ENCODE measurements around the gene CLCN3.
"Not testable (repeated sequence)": the region's sequence is repeated elsewhere in the genome, so short reads cannot be mapped to it uniquely, and the experiment has no call there.

CLCN3 gene

GRCh38 chr4:169698331-169698730, 78.0 kb downstream of the CLCN3 start:
- Histone ChIP-seq H3K9me3 (ENCODE audit: control insufficient read depth, insufficient read depth, low read length) (no peaks in the 10 kb centered on the region), H3K36me3 (ENCODE audit: control insufficient read depth, insufficient read depth, low read length) (no peaks in the 10 kb centered on the region), H3K27ac (ENCODE audit: low read length) (no peak overlapping the region), H3K27me3 (ENCODE audit: control insufficient read depth, insufficient read depth, low read length) (no peaks in the 10 kb centered on the region), H3K4me1 (ENCODE audit: control insufficient read depth, insufficient read depth, low read length) (no peaks in the 10 kb centered on the region), H3K4me3 (ENCODE audit: low read length) (no peak overlapping the region)
- no peak for DNase-seq (ENCODE audit: low read depth, low spot score)
- WGBS (ENCODE audit: insufficient coverage, insufficient read length): no CpG with 5 or more reads among the region's 5 CpGs

GRCh38 chr4:169707958-169708643, 87.7 kb downstream of the CLCN3 start:
- no peaks in the 10 kb centered on the region for H3K4me1 ChIP-seq (ENCODE audit: control insufficient read depth, insufficient read depth, low read length)
- no CpG with 5 or more reads among the region's 2 CpGs for WGBS (ENCODE audit: insufficient coverage, insufficient read length)
- H3K27ac ChIP-seq (ENCODE audit: low read length): no peak overlapping the region
- DNase-seq (ENCODE audit: low read depth, low spot score): no peak
- H3K27me3 ChIP-seq (ENCODE audit: control insufficient read depth, insufficient read depth, low read length): no peaks in the 10 kb centered on the region
- no peak overlapping the region for H3K4me3 ChIP-seq (ENCODE audit: low read length)
- no peaks in the 10 kb centered on the region for H3K36me3 ChIP-seq (ENCODE audit: control insufficient read depth, insufficient read depth, low read length)
- H3K9me3 ChIP-seq (ENCODE audit: control insufficient read depth, insufficient read depth, low read length): no peaks in the 10 kb centered on the region

GRCh38 chr4:169715826-169716225, 95.4 kb downstream of the CLCN3 start:
- Histone ChIP-seq H3K27me3 (ENCODE audit: control insufficient read depth, insufficient read depth, low read length) (no peaks in the 10 kb centered on the region), H3K4me1 (ENCODE audit: control insufficient read depth, insufficient read depth, low read length) (no peaks in the 10 kb centered on the region), H3K9me3 (ENCODE audit: control insufficient read depth, insufficient read depth, low read length) (no peaks in the 10 kb centered on the region), H3K36me3 (ENCODE audit: control insufficient read depth, insufficient read depth, low read length) (no peaks in the 10 kb centered on the region; the same call in 1 of the 2 replicates), H3K4me3 (ENCODE audit: low read length) (no peak overlapping the region), H3K27ac (ENCODE audit: low read length) (no peak overlapping the region)
- DNase-seq (ENCODE audit: low read depth, low spot score): no peak
- no CpG with 5 or more reads among the region's 2 CpGs for WGBS (ENCODE audit: insufficient coverage, insufficient read length)

- no peaks in the 10 kb centered on the region for H3K9me3 ChIP-seq (ENCODE audit: control insufficient read depth, insufficient read depth, low read length)
- DNase-seq (ENCODE audit: low read depth, low spot score): no peak
- no peak overlapping the region for H3K4me3 ChIP-seq (ENCODE audit: low read length)
- no peak overlapping the region for H3K27ac ChIP-seq (ENCODE audit: low read length)
- no peaks in the 10 kb centered on the region for H3K27me3 ChIP-seq (ENCODE audit: control insufficient read depth, insufficient read depth, low read length)
- H3K36me3 ChIP-seq (ENCODE audit: control insufficient read depth, insufficient read depth, low read length): no peaks in the 10 kb centered on the region; the same call in 1 of the 2 replicates
- H3K4me1 ChIP-seq (ENCODE audit: control insufficient read depth, insufficient read depth, low read length): no peaks in the 10 kb centered on the region
- WGBS (ENCODE audit: insufficient coverage, insufficient read length): no CpG with 5 or more reads among the region's 1 CpG
Observed at GRCh38 chr4:169716677-169717076, 96.3 kb downstream of the CLCN3 start.

GRCh38 chr4:169720529-169720928, 100.2 kb downstream of the CLCN3 start:
- Histone ChIP-seq H3K27me3 (ENCODE audit: control insufficient read depth, insufficient read depth, low read length) (no peaks in the 10 kb centered on the region), H3K9me3 (ENCODE audit: control insufficient read depth, insufficient read depth, low read length) (no peaks in the 10 kb centered on the region), H3K4me1 (ENCODE audit: control insufficient read depth, insufficient read depth, low read length) (no peaks in the 10 kb centered on the region), H3K36me3 (ENCODE audit: control insufficient read depth, insufficient read depth, low read length) (no peaks in the 10 kb centered on the region; the same call in 1 of the 2 replicates), H3K4me3 (ENCODE audit: low read length) (no peak overlapping the region), H3K27ac (ENCODE audit: low read length) (no peak overlapping the region)
- DNase-seq (ENCODE audit: low read depth, low spot score): no peak
- no CpG with 5 or more reads among the region's 7 CpGs for WGBS (ENCODE audit: insufficient coverage, insufficient read length)

GRCh38 chr4:169723207-169723965, 103.0 kb downstream of the CLCN3 start:
- Histone ChIP-seq H3K4me1 (ENCODE audit: control insufficient read depth, insufficient read depth, low read length) (no peaks in the 10 kb centered on the region), H3K27me3 (ENCODE audit: control insufficient read depth, insufficient read depth, low read length) (no peaks in the 10 kb centered on the region), H3K36me3 (ENCODE audit: control insufficient read depth, insufficient read depth, low read length) (no peaks in the 10 kb centered on the region), H3K9me3 (ENCODE audit: control insufficient read depth, insufficient read depth, low read length) (no peaks in the 10 kb centered on the region), H3K27ac (ENCODE audit: low read length) (no peak overlapping the region), H3K4me3 (ENCODE audit: low read length) (no peak overlapping the region)
- no CpG with 5 or more reads among the region's 9 CpGs for WGBS (ENCODE audit: insufficient coverage, insufficient read length)
- DNase-seq (ENCODE audit: low read depth, low spot score): no peak

GRCh38 chr4:169724260-169724659, 103.9 kb downstream of the CLCN3 start:
- no peaks in the 10 kb centered on the region for H3K4me1 ChIP-seq (ENCODE audit: control insufficient read depth, insufficient read depth, low read length)
- H3K27ac ChIP-seq (ENCODE audit: low read length): no peak overlapping the region
- no peaks in the 10 kb centered on the region for H3K9me3 ChIP-seq (ENCODE audit: control insufficient read depth, insufficient read depth, low read length)
- no peak for DNase-seq (ENCODE audit: low read depth, low spot score)
- no peaks in the 10 kb centered on the region for H3K27me3 ChIP-seq (ENCODE audit: control insufficient read depth, insufficient read depth, low read length)
- WGBS (ENCODE audit: insufficient coverage, insufficient read length): 100% methylated on average over 1 of the region's 2 CpGs
- H3K36me3 ChIP-seq (ENCODE audit: control insufficient read depth, insufficient read depth, low read length): no peaks in the 10 kb centered on the region
- no peak overlapping the region for H3K4me3 ChIP-seq (ENCODE audit: low read length)

- no peaks in the 10 kb centered on the region for H3K9me3 ChIP-seq (ENCODE audit: control insufficient read depth, insufficient read depth, low read length)
Observed at GRCh38 chr4:169727616-169728015, 107.2 kb downstream of the CLCN3 start.

GRCh38 chr4:169730564-169730963, 110.2 kb downstream of the CLCN3 start:
- no peaks in the 10 kb centered on the region for H3K9me3 ChIP-seq (ENCODE audit: control insufficient read depth, insufficient read depth, low read length)
- no peak overlapping the region for H3K4me3 ChIP-seq (ENCODE audit: low read length)
- no peaks in the 10 kb centered on the region for H3K4me1 ChIP-seq (ENCODE audit: control insufficient read depth, insufficient read depth, low read length)
- no CpG with 5 or more reads among the region's 5 CpGs for WGBS (ENCODE audit: insufficient coverage, insufficient read length)
- DNase-seq (ENCODE audit: low read depth, low spot score): no peak
- no peak overlapping the region for H3K27ac ChIP-seq (ENCODE audit: low read length)
- no peaks in the 10 kb centered on the region; the same call in 1 of the 2 replicates for H3K36me3 ChIP-seq (ENCODE audit: control insufficient read depth, insufficient read depth, low read length)
- no peaks in the 10 kb centered on the region for H3K27me3 ChIP-seq (ENCODE audit: control insufficient read depth, insufficient read depth, low read length)

More at GRCh38 chr4:169727616-169728015, 107.2 kb downstream of the CLCN3 start:
- Histone ChIP-seq H3K36me3 (ENCODE audit: control insufficient read depth, insufficient read depth, low read length) (no peaks in the 10 kb centered on the region; the same call in 1 of the 2 replicates), H3K27ac (ENCODE audit: low read length) (no peak overlapping the region), H3K4me3 (ENCODE audit: low read length) (no peak overlapping the region), H3K27me3 (ENCODE audit: control insufficient read depth, insufficient read depth, low read length) (no peaks in the 10 kb centered on the region), H3K4me1 (ENCODE audit: control insufficient read depth, insufficient read depth, low read length) (no peaks in the 10 kb centered on the region)
- no peak for DNase-seq (ENCODE audit: low read depth, low spot score)

GRCh38 chr4:169738604-169739003, 118.2 kb downstream of the CLCN3 start:
- not testable (repeated sequence) for H3K4me1 ChIP-seq (ENCODE audit: control insufficient read depth, insufficient read depth, low read length); H3K4me3 ChIP-seq (ENCODE audit: low read length); H3K27ac ChIP-seq (ENCODE audit: low read length); H3K27me3 ChIP-seq (ENCODE audit: control insufficient read depth, insufficient read depth, low read length); H3K9me3 ChIP-seq (ENCODE audit: control insufficient read depth, insufficient read depth, low read length); DNase-seq (ENCODE audit: low read depth, low spot score); H3K36me3 ChIP-seq (ENCODE audit: control insufficient read depth, insufficient read depth, low read length)

Measured in iPS DF 6.9 (cell line).